HS-5 (cell line): ENCODE results near the gene FCAMR.

Experiments
- DNase-seq: peaks from one replicate; pipeline ENCODE4 v3.0.0-alpha.2; 2012; ENCODE audit warnings: low read depth

FCAMR gene

GRCh38 chr1:206909161-206909882 lies 60.9 kb downstream of the FCAMR start:
- DNase-seq, result no peak

- no peak for DNase-seq
Observed at GRCh38 chr1:206908038-206908437, 62.2 kb downstream of the FCAMR start.
